Measurements from ENCODE around the gene ATP2C1.
"Not testable (repeated sequence)": the region's sequence is repeated elsewhere in the genome, so short reads cannot be mapped to it uniquely, and the experiment has no call there.

ATP2C1 gene

GRCh38 chr3:130968221-130968620 lies 74.3 kb downstream of the ATP2C1 start:
- peak; percentile 44 for DNase-seq
- H3K27ac ChIP-seq (ENCODE audit: low read depth, low read length): no peak overlapping the region
- H3K56ac ChIP-seq (ENCODE audit: low read length): no peak overlapping the region
- no peak overlapping the region for H2BK120ac ChIP-seq (ENCODE audit: low read depth, low read length)
- H3K9ac ChIP-seq (ENCODE audit: low read length): no peak overlapping the region
- no peaks in the 10 kb centered on the region for H3K36me3 ChIP-seq (ENCODE audit: control insufficient read depth, insufficient read depth, low read length)
- H3K23ac ChIP-seq (ENCODE audit: low read length): no peak overlapping the region
- H3K4me1 ChIP-seq (ENCODE audit: control insufficient read depth, low read depth, low read length): no peaks in the 10 kb centered on the region
- H3K27me3 ChIP-seq (ENCODE audit: insufficient read depth, low read length, poor library complexity): no peaks in the 10 kb centered on the region
- H3K4ac ChIP-seq (ENCODE audit: low read depth, low read length): no peak overlapping the region
- H4K8ac ChIP-seq (ENCODE audit: low read depth, low read length): no peak overlapping the region
- no peak overlapping the region for H2AK5ac ChIP-seq (ENCODE audit: low read length)
- no peak overlapping the region for H4K5ac ChIP-seq (ENCODE audit: low read length)
- no peak overlapping the region for H3K4me3 ChIP-seq (ENCODE audit: low read length)
- H3K79me2 ChIP-seq (ENCODE audit: control insufficient read depth, insufficient read depth, low read length): no peaks in the 10 kb centered on the region
- H2BK5ac ChIP-seq (ENCODE audit: low read length): no peak overlapping the region
- no peaks in the 10 kb centered on the region for H3K79me1 ChIP-seq (ENCODE audit: low read length)
- WGBS (ENCODE audit: extremely low coverage, insufficient coverage, low lambda C conversion rate): no CpG with 5 or more reads among the region's 3 CpGs
- no peak overlapping the region for H3K18ac ChIP-seq (ENCODE audit: low read length)
- H2BK15ac ChIP-seq (replicated peaks; ENCODE audit: low read depth): no peak overlapping the region
- H3K4me2 ChIP-seq (ENCODE audit: low read length): no peak overlapping the region

- no peak overlapping the region for H2BK15ac ChIP-seq (replicated peaks; ENCODE audit: low read depth)
- H3K4me2 ChIP-seq (ENCODE audit: low read length): no peak overlapping the region
- no peaks in the 10 kb centered on the region for H3K4me1 ChIP-seq (ENCODE audit: control insufficient read depth, low read depth, low read length)
- H3K4ac ChIP-seq (ENCODE audit: low read depth, low read length): no peak overlapping the region
- no peak overlapping the region for H3K23ac ChIP-seq (ENCODE audit: low read length)
- H3K27ac ChIP-seq (ENCODE audit: low read depth, low read length): no peak overlapping the region
- H2BK5ac ChIP-seq (ENCODE audit: low read length): no peak overlapping the region
- no peak overlapping the region for H2AK5ac ChIP-seq (ENCODE audit: low read length)
- H3K79me2 ChIP-seq (ENCODE audit: control insufficient read depth, insufficient read depth, low read length): no peaks in the 10 kb centered on the region
- H2BK120ac ChIP-seq (ENCODE audit: low read depth, low read length): no peak overlapping the region
- no peaks in the 10 kb centered on the region for H3K27me3 ChIP-seq (ENCODE audit: insufficient read depth, low read length, poor library complexity)
- no peak overlapping the region for H4K5ac ChIP-seq (ENCODE audit: low read length)
- no peaks in the 10 kb centered on the region for H3K36me3 ChIP-seq (ENCODE audit: control insufficient read depth, insufficient read depth, low read length)
- H3K4me3 ChIP-seq (ENCODE audit: low read length): no peak overlapping the region
- no peak overlapping the region for H3K18ac ChIP-seq (ENCODE audit: low read length)
- WGBS (ENCODE audit: extremely low coverage, insufficient coverage, low lambda C conversion rate): no CpG with 5 or more reads among the region's 2 CpGs
- DNase-seq: no peak
- no peak overlapping the region for H3K56ac ChIP-seq (ENCODE audit: low read length)
- H4K8ac ChIP-seq (ENCODE audit: low read depth, low read length): no peak overlapping the region
- no peak overlapping the region for H3K9ac ChIP-seq (ENCODE audit: low read length)
- H3K79me1 ChIP-seq (ENCODE audit: low read length): no peaks in the 10 kb centered on the region
Observed at GRCh38 chr3:130969621-130970020, 75.7 kb downstream of the ATP2C1 start.

- Histone ChIP-seq H2BK5ac (ENCODE audit: low read length) (no peak overlapping the region), H3K27ac (ENCODE audit: low read depth, low read length) (no peak overlapping the region), H3K4me2 (ENCODE audit: low read length) (no peak overlapping the region), H3K4me1 (ENCODE audit: control insufficient read depth, low read depth, low read length) (no peaks in the 10 kb centered on the region), H4K8ac (ENCODE audit: low read depth, low read length) (no peak overlapping the region), H2BK15ac (replicated peaks; ENCODE audit: low read depth) (no peak overlapping the region), H3K23ac (ENCODE audit: low read length) (no peak overlapping the region), H3K4me3 (ENCODE audit: low read length) (no peak overlapping the region), H2BK120ac (ENCODE audit: low read depth, low read length) (no peak overlapping the region), H3K27me3 (ENCODE audit: insufficient read depth, low read length, poor library complexity) (no peaks in the 10 kb centered on the region), H3K4ac (ENCODE audit: low read depth, low read length) (no peak overlapping the region), H4K5ac (ENCODE audit: low read length) (no peak overlapping the region), H2AK5ac (ENCODE audit: low read length) (no peak overlapping the region), H3K18ac (ENCODE audit: low read length) (no peak overlapping the region), H3K56ac (ENCODE audit: low read length) (no peak overlapping the region), H3K79me1 (ENCODE audit: low read length) (no peaks in the 10 kb centered on the region), H3K9ac (ENCODE audit: low read length) (no peak overlapping the region), H3K79me2 (ENCODE audit: control insufficient read depth, insufficient read depth, low read length) (no peaks in the 10 kb centered on the region), H3K36me3 (ENCODE audit: control insufficient read depth, insufficient read depth, low read length) (no peaks in the 10 kb centered on the region)
- DNase-seq: no peak
Observed at GRCh38 chr3:130971208-130971607, 77.3 kb downstream of the ATP2C1 start.

- H2AK5ac ChIP-seq (ENCODE audit: low read length); H3K9ac ChIP-seq (ENCODE audit: low read length); H3K4ac ChIP-seq (ENCODE audit: low read depth, low read length); H2BK120ac ChIP-seq (ENCODE audit: low read depth, low read length); H2BK15ac ChIP-seq (replicated peaks; ENCODE audit: low read depth); H3K4me1 ChIP-seq (ENCODE audit: control insufficient read depth, low read depth, low read length); DNase-seq; H3K56ac ChIP-seq (ENCODE audit: low read length); H3K27me3 ChIP-seq (ENCODE audit: insufficient read depth, low read length, poor library complexity); H4K8ac ChIP-seq (ENCODE audit: low read depth, low read length); H3K36me3 ChIP-seq (ENCODE audit: control insufficient read depth, insufficient read depth, low read length); H3K23ac ChIP-seq (ENCODE audit: low read length); H3K79me2 ChIP-seq (ENCODE audit: control insufficient read depth, insufficient read depth, low read length); H3K4me3 ChIP-seq (ENCODE audit: low read length); H3K4me2 ChIP-seq (ENCODE audit: low read length); H2BK5ac ChIP-seq (ENCODE audit: low read length); H4K5ac ChIP-seq (ENCODE audit: low read length); H3K79me1 ChIP-seq (ENCODE audit: low read length); H3K27ac ChIP-seq (ENCODE audit: low read depth, low read length); H3K18ac ChIP-seq (ENCODE audit: low read length): not testable (repeated sequence)
- no CpG with 5 or more reads among the region's 2 CpGs for WGBS (ENCODE audit: extremely low coverage, insufficient coverage, low lambda C conversion rate)
Observed at GRCh38 chr3:130972592-130972991, 78.7 kb downstream of the ATP2C1 start.

- Histone ChIP-seq H3K4ac (ENCODE audit: low read depth, low read length) (no peak overlapping the region), H3K36me3 (ENCODE audit: control insufficient read depth, insufficient read depth, low read length) (no peaks in the 10 kb centered on the region), H2BK5ac (ENCODE audit: low read length) (no peak overlapping the region), H3K27ac (ENCODE audit: low read depth, low read length) (no peak overlapping the region), H3K23ac (ENCODE audit: low read length) (no peak overlapping the region), H3K79me1 (ENCODE audit: low read length) (no peaks in the 10 kb centered on the region), H2BK120ac (ENCODE audit: low read depth, low read length) (no peak overlapping the region), H3K56ac (ENCODE audit: low read length) (no peak overlapping the region), H4K5ac (ENCODE audit: low read length) (no peak overlapping the region), H4K8ac (ENCODE audit: low read depth, low read length) (no peak overlapping the region), H3K4me1 (ENCODE audit: control insufficient read depth, low read depth, low read length) (no peaks in the 10 kb centered on the region), H2BK15ac (replicated peaks; ENCODE audit: low read depth) (no peak overlapping the region), H3K18ac (ENCODE audit: low read length) (no peak overlapping the region), H2AK5ac (ENCODE audit: low read length) (no peak overlapping the region), H3K9ac (ENCODE audit: low read length) (no peak overlapping the region), H3K4me2 (ENCODE audit: low read length) (no peak overlapping the region), H3K27me3 (ENCODE audit: insufficient read depth, low read length, poor library complexity) (no peaks in the 10 kb centered on the region), H3K4me3 (ENCODE audit: low read length) (no peak overlapping the region), H3K79me2 (ENCODE audit: control insufficient read depth, insufficient read depth, low read length) (no peaks in the 10 kb centered on the region)
- no CpG with 5 or more reads among the region's 5 CpGs for WGBS (ENCODE audit: extremely low coverage, insufficient coverage, low lambda C conversion rate)
- DNase-seq: no peak
Observed at GRCh38 chr3:130973406-130973805, 79.5 kb downstream of the ATP2C1 start.

GRCh38 chr3:130974201-130974600 lies 80.3 kb downstream of the ATP2C1 start:
- no peak overlapping the region for H3K18ac ChIP-seq (ENCODE audit: low read length)
- no peak overlapping the region for H2AK5ac ChIP-seq (ENCODE audit: low read length)
- no peak overlapping the region for H2BK120ac ChIP-seq (ENCODE audit: low read depth, low read length)
- no peaks in the 10 kb centered on the region for H3K36me3 ChIP-seq (ENCODE audit: control insufficient read depth, insufficient read depth, low read length)
- H3K56ac ChIP-seq (ENCODE audit: low read length): no peak overlapping the region
- no peak for DNase-seq
- no peaks in the 10 kb centered on the region for H3K4me1 ChIP-seq (ENCODE audit: control insufficient read depth, low read depth, low read length)
- H3K27me3 ChIP-seq (ENCODE audit: insufficient read depth, low read length, poor library complexity): no peaks in the 10 kb centered on the region
- no peak overlapping the region for H3K4ac ChIP-seq (ENCODE audit: low read depth, low read length)
- H2BK15ac ChIP-seq (replicated peaks; ENCODE audit: low read depth): no peak overlapping the region
- no peak overlapping the region for H4K8ac ChIP-seq (ENCODE audit: low read depth, low read length)
- no CpG with 5 or more reads among the region's 2 CpGs for WGBS (ENCODE audit: extremely low coverage, insufficient coverage, low lambda C conversion rate)
- H2BK5ac ChIP-seq (ENCODE audit: low read length): no peak overlapping the region
- no peaks in the 10 kb centered on the region for H3K79me2 ChIP-seq (ENCODE audit: control insufficient read depth, insufficient read depth, low read length)
- no peak overlapping the region for H3K27ac ChIP-seq (ENCODE audit: low read depth, low read length)
- no peak overlapping the region for H4K5ac ChIP-seq (ENCODE audit: low read length)
- no peaks in the 10 kb centered on the region for H3K79me1 ChIP-seq (ENCODE audit: low read length)
- no peak overlapping the region for H3K4me2 ChIP-seq (ENCODE audit: low read length)
- no peak overlapping the region for H3K4me3 ChIP-seq (ENCODE audit: low read length)
- H3K23ac ChIP-seq (ENCODE audit: low read length): no peak overlapping the region
- H3K9ac ChIP-seq (ENCODE audit: low read length): no peak overlapping the region

Data from mesendoderm (in vitro differentiated cells).